AG08395 (cell line): Measurements from ENCODE around the gene KDM4C.
"Not testable (repeated sequence)": the region's sequence is repeated elsewhere in the genome, so short reads cannot be mapped to it uniquely, and the experiment has no call there.

Source experiments
- DNase-seq: peaks from one replicate; pipeline ENCODE4 v3.0.0; 2012; ENCODE audit warnings: mixed read lengths, low spot score

KDM4C gene

GRCh38 chr9:6975198-6975597, 217.4 kb downstream of the KDM4C start:
- no peak for DNase-seq

GRCh38 chr9:6977761-6978160, 220.0 kb downstream of the KDM4C start:
- DNase-seq: no peak

- DNase-seq: no peak
Measured at GRCh38 chr9:6978591-6978990, 220.8 kb downstream of the KDM4C start.

GRCh38 chr9:6984941-6985578, 227.3 kb downstream of the KDM4C start:
- no peak for DNase-seq

- DNase-seq: no peak
Measured at GRCh38 chr9:6986141-6986815, 228.5 kb downstream of the KDM4C start.

GRCh38 chr9:6987381-6987780, 229.6 kb downstream of the KDM4C start:
- no peak for DNase-seq

GRCh38 chr9:6991418-6991817, 233.6 kb downstream of the KDM4C start:
- DNase-seq: no peak

- no peak for DNase-seq
Measured at GRCh38 chr9:6996061-6996854, 238.5 kb downstream of the KDM4C start.

- peak; percentile 14 for DNase-seq
Measured at GRCh38 chr9:6997330-6997729, 239.6 kb downstream of the KDM4C start.

GRCh38 chr9:6999794-7000193, 242.0 kb downstream of the KDM4C start:
- no peak for DNase-seq

GRCh38 chr9:7001571-7001970, 243.8 kb downstream of the KDM4C start:
- DNase-seq: no peak

GRCh38 chr9:7003861-7004260, 246.1 kb downstream of the KDM4C start:
- DNase-seq: no peak

- DNase-seq: no peak
Measured at GRCh38 chr9:7006417-7006816, 248.6 kb downstream of the KDM4C start.

GRCh38 chr9:7008411-7008810, 250.6 kb downstream of the KDM4C start:
- no peak for DNase-seq

GRCh38 chr9:7009065-7009464, 251.3 kb downstream of the KDM4C start:
- DNase-seq: no peak

- DNase-seq: no peak
Measured at GRCh38 chr9:7011395-7012067, 253.8 kb downstream of the KDM4C start.

GRCh38 chr9:7027996-7028395, 270.2 kb downstream of the KDM4C start:
- DNase-seq: no peak

GRCh38 chr9:7028591-7028990, 270.8 kb downstream of the KDM4C start:
- DNase-seq: no peak

- not testable (repeated sequence) for DNase-seq
Measured at GRCh38 chr9:7030943-7031342, 273.2 kb downstream of the KDM4C start.

GRCh38 chr9:7033076-7034045, 275.6 kb downstream of the KDM4C start:
- no peak for DNase-seq

- no peak for DNase-seq
Measured at GRCh38 chr9:7037176-7037575, 279.4 kb downstream of the KDM4C start.
